Keratinocyte (primary cell): ENCODE data around the gene ARMC6. TPM values are rescaled to one million over a fixed set of nuclear protein-coding genes. Genes with fewer than 3 reads are reported as not detected.

Source experiments
- DNase-seq: peaks from one replicate; pipeline ENCODE4 v3.0.0-alpha.2; 2011; ENCODE audit warnings: low read depth, missing footprints, low spot score
- FAIRE-seq: peaks from 2 replicates; lab custom pipeline; 2011; peaks lifted over from hg19 to GRCh38; lab: Jason Lieb, UNC
- H2AFZ ChIP-seq: 2 replicates; pipeline ENCODE4 v1.6.0; 2012; ENCODE audit warnings: low read length, control low read depth, inconsistent platforms; ENCODE audit not compliant: control insufficient read depth
- H3K27ac ChIP-seq: 2 replicates; pipeline ENCODE4 v1.5.1; 2011; ENCODE audit warnings: low read length; ENCODE audit not compliant: control insufficient read depth, insufficient read depth
- H3K27me3 ChIP-seq: 3 replicates; pipeline ENCODE4 v1.6.0; 2011; ENCODE audit warnings: low read length; ENCODE audit not compliant: control insufficient read depth, insufficient read depth; ENCODE audit errors: extremely low read depth
- H3K36me3 ChIP-seq, 2 experiments: 2 replicates in 1 of 2; 3 replicates in 1 of 2; pipeline ENCODE4 v1.5.1; 2011; ENCODE audit warnings: low read length in 2 of 2, mild to moderate bottlenecking in 1 of 2; ENCODE audit not compliant: control insufficient read depth in 2 of 2, insufficient read depth in 2 of 2; ENCODE audit errors: extremely low read depth in 1 of 2
- H3K4me1 ChIP-seq: 3 replicates; pipeline ENCODE4 v1.5.1; 2011; ENCODE audit warnings: low read length; ENCODE audit not compliant: control insufficient read depth, insufficient read depth; ENCODE audit errors: extremely low read depth
- H3K4me2 ChIP-seq: 3 replicates; pipeline ENCODE4 v1.6.0; 2011; ENCODE audit warnings: low read depth, low read length; ENCODE audit not compliant: control insufficient read depth, insufficient read depth; ENCODE audit errors: extremely low read depth
- H3K4me3 ChIP-seq, 3 experiments: fragments of 200-600 bp in 1 of 3; sonication (generic) in 1 of 3; 2 replicates in 2 of 3; 3 replicates in 1 of 3; pipeline ENCODE4 v1.5.1; 2011 to 2016; ENCODE audit warnings: low read length in 3 of 3, mild to moderate bottlenecking in 3 of 3, control low read depth in 2 of 3, inconsistent platforms in 1 of 3, low read depth in 1 of 3, mixed read lengths in 1 of 3, mixed run types in 1 of 3, moderate library complexity in 1 of 3; ENCODE audit not compliant: control insufficient read depth in 2 of 3, insufficient read depth in 2 of 3; ENCODE audit errors: extremely low read depth in 1 of 3
- H3K79me2 ChIP-seq: 2 replicates; pipeline ENCODE4 v1.6.0; 2012; ENCODE audit warnings: low read length; ENCODE audit not compliant: control insufficient read depth, insufficient read depth
- H3K9ac ChIP-seq: 3 replicates; pipeline ENCODE4 v1.6.0; 2011; ENCODE audit warnings: low read length; ENCODE audit not compliant: control insufficient read depth, insufficient read depth; ENCODE audit errors: extremely low read depth
- H3K9me1 ChIP-seq: 3 replicates; pipeline ENCODE4 v1.6.0; 2011; ENCODE audit warnings: low read length; ENCODE audit not compliant: control insufficient read depth, insufficient read depth; ENCODE audit errors: extremely low read depth
- H3K9me3 ChIP-seq: 2 replicates; pipeline ENCODE4 v1.5.1; 2012; ENCODE audit warnings: low read depth, low read length; ENCODE audit not compliant: control insufficient read depth
- H4K20me1 ChIP-seq: 3 replicates; pipeline ENCODE4 v1.6.0; 2011; ENCODE audit warnings: low read length; ENCODE audit not compliant: control insufficient read depth, insufficient read depth; ENCODE audit errors: extremely low read depth
- CTCF ChIP-seq, 3 experiments: IDR thresholded peaks in 1 of 3; conservative IDR thresholded peaks in 1 of 3; optimal IDR thresholded peaks in 1 of 3; 2 replicates in 2 of 3; 3 replicates in 1 of 3; pipeline versions ENCODE3 to v1.5.1; 2011; ENCODE audit warnings: low read length in 3 of 3, mild to moderate bottlenecking in 3 of 3, moderate library complexity in 2 of 3, control low read depth in 1 of 3, inconsistent platforms in 1 of 3; ENCODE audit not compliant: insufficient read depth in 2 of 3; ENCODE audit errors: extremely low read depth in 1 of 3
- EZH2 ChIP-seq: IDR thresholded peaks from one replicate; pipeline ENCODE4 v1.6.1; 2012; ENCODE audit warnings: inconsistent platforms, mild to moderate bottlenecking, low read length, moderate library complexity
- dilution Hi-C: fragments of 300-500 bp; cut with MboI; formaldehyde crosslinking; loops from one replicate; pipeline ENCODE4 v1.7.0; 2020; ENCODE audit warnings: low sequenced_read_pairs; ENCODE audit not compliant: extremely low pct_ligation_motif_present
- polyA plus RNA-seq, 5 experiments: library from polyadenylated mRNA; depleted of rRNA in 3 of 5; stranded (reverse) in 3 of 5; stranded (forward) in 1 of 5; unstranded in 1 of 5; fragments of >200 nt; gene quantifications; 1 replicate in 1 of 5; 2 replicates in 3 of 5; 3 replicates in 1 of 5; pipeline versions ENCODE4 v1.2.1 to v1.2.3, GENCODE V29; 2011 to 2012; ENCODE audit warnings: missing spikeins in 2 of 5, low read depth in 1 of 5, low replicate concordance in 1 of 5

ARMC6 gene
- polyA plus RNA-seq, 1 donor (not counting 4 experiments of a cell fraction or from before 2014, with no cell fraction given), result 23.8 TPM

GRCh38 chr19:19059018-19059836, 25.8 kb downstream of the ARMC6 start:
- dilution Hi-C loops, result no loop called here

DNA sequence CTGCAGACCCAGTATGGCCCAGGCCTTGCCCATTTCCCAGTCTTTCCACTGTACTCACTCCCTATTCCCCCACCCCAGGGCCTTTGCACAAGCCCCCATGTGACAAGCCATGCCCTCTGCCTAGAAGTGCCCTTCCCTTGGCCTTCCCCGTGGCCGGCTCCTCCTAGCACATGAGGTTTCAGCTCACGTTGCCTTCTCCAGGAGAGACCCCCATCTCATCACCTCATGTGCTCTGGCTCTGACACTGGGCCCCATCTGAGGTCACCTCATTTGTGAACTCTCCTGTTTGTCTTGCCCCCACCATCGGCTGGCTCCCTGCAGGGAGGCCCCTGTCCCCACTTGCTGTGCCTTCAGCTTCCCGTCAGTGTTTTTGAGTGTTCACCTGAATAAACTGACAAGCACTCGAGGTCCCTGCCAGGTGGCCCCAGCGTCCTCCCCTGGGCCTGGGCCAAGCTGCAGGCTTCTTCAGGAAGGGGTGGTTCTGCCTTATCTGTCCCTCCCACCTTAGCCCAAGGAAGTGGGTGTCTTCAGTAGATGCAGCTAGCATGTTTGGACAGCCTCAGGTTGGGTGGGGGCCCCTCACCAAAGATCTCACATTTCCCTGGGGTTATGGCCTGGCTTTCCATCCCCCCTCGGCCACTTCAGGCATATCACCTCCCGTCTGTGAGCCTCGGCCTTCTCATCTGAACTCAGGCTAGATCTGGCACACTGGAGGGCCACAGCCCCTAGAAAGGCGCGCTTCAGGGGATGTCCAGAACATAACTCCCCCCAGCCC, 26.6 kb downstream of the ARMC6 start:
- TF ChIP-seq EZH2, result no peak
- no peak for TF ChIP-seq CTCF (optimal IDR thresholded peaks at IDR 0.05 in 1 of 3, IDR thresholded peaks at IDR 0.05 in 1 of 3, conservative IDR thresholded peaks at IDR 0.05 in 1 of 3; ENCODE audit: extremely low read depth in 1 of 3, insufficient read depth in 2 of 3, low read length in 3 of 3)
- Histone ChIP-seq H3K9me3 (no peaks in the 10 kb centered on the region), H3K4me1 (peaks cover 6% of the 10 kb centered on the region), H3K9ac (no peak overlapping the region), H3K4me2 (no peak overlapping the region), H3K79me2 (no peaks in the 10 kb centered on the region), H4K20me1 (no peaks in the 10 kb centered on the region), H3K9me1 (peaks cover 4% of the 10 kb centered on the region), H3K27ac (no peak overlapping the region), H3K27me3 (peaks cover 2% of the 10 kb centered on the region), H3K36me3 (peaks cover 13 to 15% of the 10 kb centered on the region in 2 experiments), H2AFZ (no peak overlapping the region), H3K4me3 (no peak overlapping the region)
- FAIRE-seq (no peak), DNase-seq (no peak)
- dilution Hi-C loops, result no loop called here

More at GRCh38 chr19:19059018-19059836, 25.8 kb downstream of the ARMC6 start:
- peaks cover 20 to 23% of the 10 kb centered on the region in 2 experiments for H3K36me3 ChIP-seq
- FAIRE-seq (no peak), DNase-seq (no peak)
- no peaks in the 10 kb centered on the region for H4K20me1 ChIP-seq
- no peak overlapping the region for H3K27ac ChIP-seq
- no peaks in the 10 kb centered on the region for H3K79me2 ChIP-seq
- TF ChIP-seq EZH2 (no peak), CTCF (optimal IDR thresholded peaks at IDR 0.05 in 1 of 3, IDR thresholded peaks at IDR 0.05 in 1 of 3, conservative IDR thresholded peaks at IDR 0.05 in 1 of 3; ENCODE audit: extremely low read depth in 1 of 3, insufficient read depth in 2 of 3, low read length in 3 of 3) (no peak)
- peaks cover 6% of the 10 kb centered on the region for H3K4me1 ChIP-seq
- no peak overlapping the region for H3K4me3 ChIP-seq
- H3K9me3 ChIP-seq, result no peaks in the 10 kb centered on the region
- no peak overlapping the region for H2AFZ ChIP-seq
- H3K9ac ChIP-seq, result no peak overlapping the region
- peaks cover 4% of the 10 kb centered on the region for H3K9me1 ChIP-seq
- H3K4me2 ChIP-seq, result no peak overlapping the region
- no peaks in the 10 kb centered on the region for H3K27me3 ChIP-seq
